Stimulated activated CD8-positive, alpha-beta memory T cell treated with anti-CD3 and anti-CD28 coated beads, Interleukin-4, amount 100 ng/mL, for 24 hours (primary cell): Measurements from ENCODE around the gene POLR2L.

Source experiments
- DNase-seq: peaks from one replicate; pipeline ENCODE4 v3.0.0-alpha.2; 2020; ENCODE audit warnings: low read depth

The POLR2L gene

DNA sequence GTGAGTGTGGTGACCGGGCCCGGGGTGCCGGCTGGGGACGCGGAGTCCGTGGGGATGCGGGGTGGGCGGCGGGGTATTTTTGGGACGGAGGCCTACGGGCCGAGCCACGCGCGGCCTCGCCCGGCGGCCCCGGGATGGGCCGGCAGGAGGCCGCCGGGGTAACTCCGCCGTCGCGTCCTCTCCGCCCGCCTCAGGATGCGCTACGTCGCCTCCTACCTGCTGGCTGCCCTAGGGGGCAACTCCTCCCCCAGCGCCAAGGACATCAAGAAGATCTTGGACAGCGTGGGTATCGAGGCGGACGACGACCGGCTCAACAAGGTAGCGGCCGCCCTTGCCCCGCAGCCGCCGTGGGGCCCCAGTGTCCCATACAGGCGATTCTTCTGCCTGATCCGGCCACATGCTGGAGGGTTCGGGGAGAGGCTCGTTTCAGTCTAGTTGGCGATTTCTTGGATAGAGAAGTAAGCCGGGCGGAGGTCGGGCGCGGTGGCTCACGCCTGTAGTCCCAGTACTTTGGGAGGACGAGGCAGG is 32.2 kb downstream of the POLR2L start:
- DNase-seq, result no peak

DNA sequence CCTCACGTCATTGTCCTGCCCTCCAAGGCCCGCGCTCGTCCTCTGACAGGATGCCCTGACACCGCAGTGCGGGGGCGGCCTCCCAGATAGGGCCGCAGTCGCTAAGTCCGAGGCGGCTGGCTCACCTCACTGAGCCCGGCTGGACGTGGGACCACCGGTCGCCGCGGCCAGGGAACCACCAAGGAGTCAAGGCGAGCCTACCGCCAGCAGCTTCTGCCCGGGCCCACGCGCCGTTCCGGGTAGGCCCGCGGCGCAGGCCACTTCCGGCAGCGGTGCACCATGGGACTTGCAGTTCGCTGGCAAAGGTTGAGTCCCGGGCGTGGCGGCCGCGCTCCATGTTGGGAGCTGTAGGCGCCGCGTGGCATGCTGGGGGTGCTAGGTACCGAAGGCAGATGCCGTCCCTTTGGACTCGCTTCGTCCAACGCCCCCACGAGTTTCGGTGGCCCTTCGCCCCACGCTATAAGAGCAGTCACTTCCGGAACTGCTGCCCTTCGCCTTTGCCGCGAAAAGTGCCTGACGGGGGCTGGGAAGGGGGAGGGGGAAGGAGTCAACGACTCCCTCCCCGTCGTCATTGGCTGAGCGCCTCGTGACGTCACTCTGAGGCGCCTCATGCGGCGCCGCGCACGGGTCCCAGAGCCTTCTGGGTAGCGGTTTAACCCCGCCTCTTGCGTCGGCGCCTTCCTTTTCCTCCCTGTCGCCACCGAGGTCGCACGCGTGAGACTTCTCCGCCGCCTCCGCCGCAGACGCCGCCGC is 32.9 kb downstream of the POLR2L start, which contains the start of gene RPLP2:
RPLP2 (plus strand) TSS at position 681 of the 753 bp plus-strand sequence. CDS start 268 bp downstream, outside the sequence.
- DNase-seq, result peak; percentile 98

DNA sequence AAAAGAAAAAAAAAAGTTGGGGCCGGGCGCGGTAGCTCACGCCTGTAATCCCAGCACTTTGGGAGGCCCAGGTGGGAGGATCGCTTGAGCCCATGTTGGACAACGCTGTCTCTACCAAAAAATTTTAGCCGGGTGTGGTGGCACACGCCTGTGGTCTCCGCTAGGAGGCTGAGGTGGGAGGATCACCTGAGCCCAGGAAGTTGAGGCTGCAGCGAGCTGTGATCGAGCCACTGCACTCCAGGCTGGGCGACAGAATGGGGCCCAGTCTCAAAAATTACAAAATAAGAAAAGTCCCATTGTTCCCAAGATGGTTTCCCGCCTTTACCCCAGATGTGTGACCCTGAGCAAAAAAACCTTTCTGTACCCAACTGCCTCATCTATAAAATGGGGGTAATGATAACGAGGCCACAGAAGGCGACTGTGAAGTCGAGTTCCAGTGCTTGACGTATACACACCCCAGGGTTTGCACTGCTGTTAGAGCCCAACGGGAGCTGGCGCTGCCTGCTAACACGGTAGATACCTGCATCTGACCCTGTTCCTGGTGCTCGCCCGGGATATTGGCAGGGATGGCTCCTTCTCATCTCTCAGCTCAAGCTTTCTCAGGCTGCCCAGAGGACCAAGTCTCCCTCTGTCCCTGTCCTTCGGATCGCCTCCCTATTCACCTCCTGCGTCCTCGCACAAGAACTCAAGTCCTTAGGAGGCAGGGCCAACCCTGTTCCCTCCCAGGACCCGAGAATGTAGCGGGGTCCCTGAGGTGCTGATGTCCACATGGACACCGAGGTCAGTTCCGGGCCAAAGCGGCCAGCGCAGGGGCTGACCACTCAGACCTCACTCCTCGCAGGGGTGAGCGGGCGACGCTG is 33.7 kb downstream of the POLR2L start:
- no peak for DNase-seq

DNA sequence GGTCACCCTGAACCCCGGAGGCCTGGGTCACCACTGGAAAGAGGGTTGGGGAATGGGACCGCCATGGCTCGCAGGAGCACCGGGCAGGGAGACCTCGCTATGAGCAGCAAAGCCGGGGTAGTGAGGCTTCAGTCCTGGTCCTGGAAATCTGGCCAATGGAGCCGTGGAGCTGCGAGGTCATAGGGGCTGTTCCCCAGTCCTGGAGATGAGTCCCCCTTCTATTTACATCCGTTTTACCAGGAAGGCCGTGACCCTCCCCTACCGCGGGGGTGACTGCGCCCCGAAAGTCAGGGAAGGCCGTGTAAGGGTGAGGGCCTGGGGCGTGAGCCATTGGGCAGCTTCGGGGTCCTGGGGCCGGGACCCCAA is 37.7 kb downstream of the POLR2L start:
- no peak for DNase-seq

GRCh38 chr11:803770-804598 is 38.3 kb downstream of the POLR2L start:
- no peak for DNase-seq

GRCh38 chr11:803467-803742 is 38.9 kb downstream of the POLR2L start:
- no peak for DNase-seq

- DNase-seq, result no peak
Measured at GRCh38 chr11:802693-803466, 39.4 kb downstream of the POLR2L start.

- DNase-seq, result no peak
Measured at GRCh38 chr11:802018-802617, 40.2 kb downstream of the POLR2L start.

GRCh38 chr11:801097-801780 is 41.1 kb downstream of the POLR2L start:
- DNase-seq, result no peak

DNA sequence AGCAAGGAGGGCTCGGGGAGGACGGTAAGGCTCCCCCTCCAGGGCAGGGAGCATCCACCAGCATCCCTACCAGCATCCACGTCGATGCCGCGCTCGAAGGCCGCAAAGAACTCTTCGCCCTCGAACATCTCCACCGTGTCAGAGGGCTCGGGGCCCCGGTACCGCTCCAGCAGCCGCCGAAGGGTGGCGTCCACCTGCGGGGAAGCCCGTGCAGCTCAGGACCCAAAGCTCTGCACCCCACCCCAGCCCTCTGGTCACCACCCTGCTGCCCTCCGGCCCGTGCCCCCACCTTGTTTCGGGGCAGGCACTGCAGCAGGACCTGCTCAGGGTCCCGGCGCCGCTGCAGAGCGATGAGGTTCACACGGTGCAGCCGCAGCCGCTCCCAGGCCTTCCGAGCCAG is 41.9 kb downstream of the POLR2L start:
- DNase-seq, result no peak

GRCh38 chr11:799641-800316 is 42.5 kb downstream of the POLR2L start:
- DNase-seq, result no peak

GRCh38 chr11:798093-798713 is 44.1 kb downstream of the POLR2L start, which contains the start of gene SLC25A22:
SLC25A22 (minus strand) TSS chr11:798281; CDS start chr11:795006, 3,275 bp downstream.
- DNase-seq, result peak; percentile 80

DNA sequence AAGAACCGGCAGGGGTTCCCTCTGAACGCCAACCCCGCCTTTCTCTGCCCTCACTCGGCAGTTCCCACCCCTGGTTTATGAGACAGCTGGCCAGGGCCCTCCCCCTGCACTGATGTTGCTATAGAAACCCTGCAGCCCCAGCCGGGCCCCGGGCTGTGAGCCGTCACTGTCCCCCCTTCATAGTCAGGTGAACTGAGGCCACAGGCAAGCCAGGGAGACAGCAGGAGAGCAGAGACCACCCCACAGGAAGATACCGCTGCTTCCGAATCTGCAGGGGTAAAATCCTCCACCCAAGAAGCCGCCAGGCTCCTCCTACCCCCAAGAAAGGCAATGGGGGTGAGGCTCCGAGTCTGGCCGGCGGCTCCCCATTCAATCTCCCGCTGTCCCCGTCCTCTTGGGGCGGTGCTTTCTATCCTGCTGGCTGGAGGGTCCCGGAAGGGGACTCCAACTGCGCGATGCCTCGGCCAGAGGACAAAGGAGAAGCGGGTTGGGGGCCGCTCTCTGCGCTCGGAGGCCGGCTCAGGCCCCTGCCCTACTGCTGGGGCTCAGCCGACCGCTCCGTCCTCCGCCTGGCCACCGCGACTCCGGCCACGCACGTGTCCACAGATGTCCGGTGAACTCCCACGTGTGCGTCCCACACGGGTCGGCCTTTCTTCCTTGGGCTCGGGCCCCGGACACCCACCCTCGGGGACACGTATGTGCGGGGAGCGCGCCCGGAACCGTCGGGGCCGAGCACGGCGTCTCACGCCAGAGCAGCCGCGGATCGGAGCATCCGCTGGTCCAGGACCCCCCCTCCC is 44.8 kb downstream of the POLR2L start:
- peak; percentile 72 for DNase-seq

DNA sequence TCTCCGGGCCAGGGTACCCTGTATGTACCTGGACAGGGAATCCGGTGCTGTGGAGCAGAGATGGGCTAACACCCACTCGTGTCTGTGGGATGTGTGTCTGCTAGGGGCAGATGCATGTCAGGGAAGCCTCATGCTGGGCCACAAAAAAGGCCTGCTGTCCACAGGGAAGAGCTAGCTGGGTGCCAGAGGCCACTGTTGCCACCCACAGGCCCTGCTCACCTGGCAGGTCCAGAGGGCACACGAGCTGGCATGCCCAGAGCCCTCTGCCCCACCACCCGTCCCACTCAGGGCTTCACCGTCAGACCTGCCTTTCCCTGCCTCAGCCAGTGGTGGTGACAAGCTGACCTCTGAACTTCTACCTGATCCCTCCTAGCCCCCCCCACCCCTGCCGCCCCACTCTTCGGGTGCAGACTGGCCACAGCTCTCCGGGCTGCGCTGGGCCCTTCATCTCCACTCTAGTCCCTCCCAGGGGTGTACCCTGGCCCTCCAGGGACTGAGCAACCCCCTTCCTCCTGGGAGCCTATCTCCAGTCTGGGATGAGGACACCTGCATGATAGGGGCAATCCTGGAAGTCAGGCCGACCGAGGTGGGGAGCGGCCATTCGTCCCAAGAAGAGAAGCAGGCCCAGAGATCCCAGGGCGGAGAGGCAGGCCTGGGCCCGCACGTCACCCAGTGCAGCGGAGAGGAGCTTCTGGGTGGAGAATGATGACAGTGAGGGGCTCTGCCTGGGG is 45.6 kb downstream of the POLR2L start:
- no peak for DNase-seq

DNA sequence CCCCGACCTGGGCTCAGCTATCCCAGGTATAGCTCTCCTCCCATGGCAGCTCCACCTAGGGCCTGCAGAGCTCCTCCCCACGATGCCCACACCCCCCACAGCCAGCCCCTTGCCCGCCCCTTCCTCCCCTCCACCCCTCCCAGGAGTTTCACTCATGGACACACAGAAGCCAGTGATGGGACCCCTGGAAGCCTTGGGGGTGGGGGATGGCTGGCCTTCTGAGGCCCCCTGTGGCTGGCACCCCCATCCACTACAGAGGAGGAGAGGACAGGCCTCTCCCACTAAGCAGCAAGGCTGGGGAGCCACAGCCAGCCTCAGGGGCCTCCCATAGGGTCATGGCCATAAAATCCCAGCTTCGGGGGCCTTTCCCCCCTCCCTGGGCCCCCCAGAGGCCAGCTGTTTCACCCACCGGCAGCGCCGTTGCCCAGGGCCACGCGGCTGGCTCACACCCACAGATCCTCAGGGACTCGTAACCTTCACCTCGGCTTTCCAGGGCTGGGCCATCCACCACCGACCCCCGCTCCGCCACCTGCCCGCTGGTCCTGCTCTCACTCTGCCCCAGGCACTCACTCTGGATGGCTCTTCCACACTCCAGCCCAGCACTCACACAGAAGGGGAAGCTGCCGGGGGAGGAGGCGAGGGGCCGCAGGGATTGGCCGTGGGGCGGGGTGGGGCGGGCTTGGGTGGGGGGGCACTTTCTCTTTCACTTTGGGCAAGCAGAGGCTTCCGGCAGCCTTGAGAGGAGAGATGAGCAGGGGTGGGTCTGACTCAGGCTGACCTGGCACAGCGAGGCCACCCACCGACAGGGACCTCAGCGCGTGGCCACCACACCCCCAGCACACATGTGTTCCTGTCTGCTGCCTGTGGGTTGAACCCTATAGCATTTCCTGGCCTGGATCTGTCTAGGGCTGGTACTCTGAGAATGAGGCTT is 46.4 kb downstream of the POLR2L start:
- peak; percentile 77 for DNase-seq

DNA sequence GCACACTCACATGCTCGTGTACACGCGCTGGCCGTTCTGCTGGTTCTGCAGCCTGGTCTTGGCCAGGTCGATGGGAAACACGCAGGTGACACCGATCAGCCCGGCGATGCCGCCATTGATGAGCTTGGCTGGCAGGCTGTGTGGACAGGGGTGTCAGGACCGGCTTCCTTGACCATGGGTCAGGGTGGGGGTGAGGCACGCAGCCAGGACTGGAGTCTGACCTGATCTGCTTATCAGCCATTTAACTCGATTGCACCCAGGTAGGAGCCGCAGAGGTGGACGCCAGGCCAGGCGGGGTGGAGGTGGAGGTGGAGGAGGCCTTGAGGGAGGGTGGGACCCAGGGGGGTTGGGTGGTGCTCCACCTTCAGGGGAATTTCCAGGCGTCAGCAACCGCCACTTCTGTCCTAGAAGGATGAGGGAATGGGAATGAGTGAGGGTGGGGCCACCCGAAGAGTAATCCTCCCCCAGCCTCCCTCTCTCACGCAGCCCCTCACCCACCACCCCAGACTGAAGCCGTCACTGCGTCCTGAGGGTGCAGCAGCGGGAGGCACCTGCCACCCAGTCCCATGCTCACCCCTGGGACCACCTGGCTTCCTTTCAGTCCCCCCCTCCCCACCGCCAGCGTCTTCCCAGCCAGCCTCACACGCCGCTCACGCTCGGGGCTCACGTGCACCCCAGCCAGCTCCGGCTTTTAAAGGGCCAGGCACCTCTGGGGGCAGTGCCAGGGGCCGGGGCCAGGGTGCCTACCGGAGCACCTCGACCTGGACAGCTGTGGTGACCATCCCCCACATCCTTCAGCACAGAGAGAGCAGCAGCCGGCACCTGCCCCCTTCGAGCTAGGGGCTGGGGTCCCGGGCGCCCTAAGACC is 47.3 kb downstream of the POLR2L start:
- no peak for DNase-seq
